ENCODE measurements around the gene PCSK4. TPM values are rescaled to one million over a fixed set of nuclear protein-coding genes. Genes with fewer than 3 reads are reported as not detected.

PCSK4 gene
- total and polyA plus RNA-seq, 9 of the 15 experiments (the other 6 are each of a cell fraction or from before 2014, with no cell fraction given), result 0.01 to 9.1 (median 2.1) TPM; not detected in 1

- no peak for ATAC-seq
Measured at GRCh38 chr19:1491849-1492170, 1.7 kb upstream of the PCSK4 start.

GRCh38 chr19:1491114-1491848 lies 1.1 kb upstream of the PCSK4 start, which contains the start of gene REEP6:
TSS of gene REEP6 (plus strand) at chr19:1491181. CDS start at chr19:1491270, 89 bp downstream.
- peaks cover 6% of the 10 kb centered on the region; the same call in 1 of the 2 replicates for H4K20me1 ChIP-seq (replicated peaks; ENCODE audit: control insufficient read depth, insufficient read depth, low read length)
- ChIA-PET POLR2A (interaction anchor here (0.6 to 1.6 kb wide), 7 partner anchors 9 to 1674 kb away, joined by 3 to 7 read pairs (median 4); no protein-coding TSS in a partner anchor), CTCF (ENCODE audit: low intra/inter-chr PET ratio) (interaction anchor here (0.6 kb wide), 1 partner anchor 138 kb away, joined by 5 read pairs; no protein-coding TSS in a partner anchor)
- under 1% methylated on average over 45 of the region's 73 CpGs for WGBS (ENCODE audit: insufficient coverage, low coverage, missing lambda C conversion rate)
- intact Hi-C loops (cut with micrococcal nuclease), result no loop called here
- ATAC-seq (no peak), FAIRE-seq (no peak), DNase-seq (ENCODE audit: extremely low read depth in 1 of 4, low spot score in 3 of 4) (peak in 1 of 4 experiments; percentile 49)
- peaks cover 26 to 88% of the 10 kb centered on the region in 2 experiments for H3K4me1 ChIP-seq (replicated peaks in 1 of 2; ENCODE audit: control insufficient read depth in 2 of 2, insufficient read depth in 2 of 2, low read length in 2 of 2)
- peak within 1 kb of the TSS; percentile 94 for H3K27ac ChIP-seq (ENCODE audit: extremely low read depth, low read depth, low read length)
- H3K36me3 ChIP-seq (ENCODE audit: control insufficient read depth, insufficient read depth, low read length), result no peaks in the 10 kb centered on the region
- no peaks in the 10 kb centered on the region for H3K9me3 ChIP-seq (replicated peaks; ENCODE audit: control insufficient read depth, insufficient read depth, low read depth, low read length)
- H3K27me3 ChIP-seq (ENCODE audit: control insufficient read depth in 2 of 2, insufficient read depth in 2 of 2, low read length in 2 of 2), result no peaks in the 10 kb centered on the region
- peak within 1 kb of the TSS; percentile 100 for H2AFZ ChIP-seq (ENCODE audit: low read depth, low read length)
- H3K4me2 ChIP-seq (ENCODE audit: insufficient read depth, low read length), result peak within 1 kb of the TSS; percentile 96
- H3K4me3 ChIP-seq, result peak within 1 kb of the TSS; percentile 67
- BruUV-seq (replicated peaks), result TSS peak; percentile 75
- peaks cover 27% of the 10 kb centered on the region for H3K79me2 ChIP-seq (ENCODE audit: control insufficient read depth, insufficient read depth, low read length)
- H3K9me1 ChIP-seq (ENCODE audit: control insufficient read depth, insufficient read depth, low read length), result no peaks in the 10 kb centered on the region
- H3K9ac ChIP-seq (ENCODE audit: insufficient read depth in 1 of 2, low read depth in 2 of 2, low read length in 2 of 2), result peak within 1 kb of the TSS; percentile 83 to 98
- in situ Hi-C loops (cut with MboI), result no loop called here
- TF ChIP-seq BCOR (IDR thresholded peaks at IDR 0.05) (peak; percentile 79), RBM25 (IDR thresholded peaks at IDR 0.05; ENCODE audit: low read depth, low read length, severe bottlenecking) (peak; percentile 70), ZNF280B (CRISPR knock-in tag; IDR thresholded peaks at IDR 0.05) (no peak), BMI1 (IDR thresholded peaks at IDR 0.05; ENCODE audit: low read length) (no peak), HDAC8 (tag; IDR thresholded peaks at IDR 0.05) (peak; percentile 64; the same call in 1 of the 2 replicates), SMARCE1 (IDR thresholded peaks at IDR 0.05) (no peak), NUFIP1 (IDR thresholded peaks at IDR 0.05; ENCODE audit: partially characterized antibody) (no peak), THRB (CRISPR knock-in tag; conservative IDR thresholded peaks at IDR 0.05) (no peak), ZNF583 (CRISPR knock-in tag; IDR thresholded peaks at IDR 0.05) (no peak), ZNF695 (CRISPR knock-in tag; IDR thresholded peaks at IDR 0.05) (no peak), L3MBTL2 (IDR thresholded peaks at IDR 0.05) (peak; percentile 70), ZC3H4 (CRISPR knock-in tag; IDR thresholded peaks at IDR 0.05; ENCODE audit: borderline replicate concordance) (no peak; the same call in 1 of the 2 replicates), ZBED1 (IDR thresholded peaks at IDR 0.05) (no peak)

More at GRCh38 chr19:1491849-1492170, 1.7 kb upstream of the PCSK4 start:
- DNase-seq (ENCODE audit: extremely low read depth in 1 of 4, low spot score in 3 of 4) (no peak), FAIRE-seq (peak; percentile 46)
- Histone ChIP-seq H3K9me3 (replicated peaks; ENCODE audit: control insufficient read depth, insufficient read depth, low read depth, low read length) (no peaks in the 10 kb centered on the region), H4K20me1 (replicated peaks; ENCODE audit: control insufficient read depth, insufficient read depth, low read length) (peaks cover 6% of the 10 kb centered on the region; the same call in 1 of the 2 replicates), H3K9ac (ENCODE audit: insufficient read depth in 1 of 2, low read depth in 2 of 2, low read length in 2 of 2) (peak overlapping the region; percentile 76 to 98), H3K27me3 (ENCODE audit: control insufficient read depth in 2 of 2, insufficient read depth in 2 of 2, low read length in 2 of 2) (no peaks in the 10 kb centered on the region), H3K4me1 (replicated peaks in 1 of 2; ENCODE audit: control insufficient read depth in 2 of 2, insufficient read depth in 2 of 2, low read length in 2 of 2) (peaks cover 26 to 90% of the 10 kb centered on the region in 2 experiments), H3K4me2 (ENCODE audit: insufficient read depth, low read length) (peak overlapping the region; percentile 81), H3K36me3 (ENCODE audit: control insufficient read depth, insufficient read depth, low read length) (no peaks in the 10 kb centered on the region), H3K27ac (ENCODE audit: extremely low read depth, low read depth, low read length) (peak overlapping the region; percentile 82), H3K79me2 (ENCODE audit: control insufficient read depth, insufficient read depth, low read length) (peaks cover 27% of the 10 kb centered on the region), H2AFZ (ENCODE audit: low read depth, low read length) (no peak overlapping the region), H3K4me3 (peak overlapping the region; percentile 67), H3K9me1 (ENCODE audit: control insufficient read depth, insufficient read depth, low read length) (no peaks in the 10 kb centered on the region)
- WGBS (ENCODE audit: insufficient coverage, low coverage, missing lambda C conversion rate), result 4% methylated on average over 12 of the region's 12 CpGs
- no TSS peak for BruUV-seq (replicated peaks)
- CTCF ChIA-PET (ENCODE audit: low intra/inter-chr PET ratio), result no interaction called here
- in situ Hi-C loops (cut with MboI), result no loop called here
- TF ChIP-seq SPI1 (IDR thresholded peaks at IDR 0.05; ENCODE audit: borderline replicate concordance, low read depth, low read length), result 0 out of 2 replicates have a peak, but pooled peaks have one; percentile 11
- TF ChIP-seq ZC3H11A (IDR thresholded peaks at IDR 0.05; ENCODE audit: low read depth, low read length), result no peak
- POLR2A ChIA-PET, result interaction anchor here (0.6 to 1.6 kb wide), 6 partner anchors 13 to 1673 kb away, joined by 3 to 7 read pairs (median 3); partner anchors contain the start of gene FAM174C
- intact Hi-C loops (cut with micrococcal nuclease), result no loop called here
